Measurements from ENCODE around the gene NOTCH2. TPM values are rescaled to one million over a fixed set of nuclear protein-coding genes. Genes with fewer than 3 reads are reported as not detected.

NOTCH2 gene
- total and polyA plus RNA-seq, 4 donors = 8.7 to 55.3 (median 27.4) TPM

DNA sequence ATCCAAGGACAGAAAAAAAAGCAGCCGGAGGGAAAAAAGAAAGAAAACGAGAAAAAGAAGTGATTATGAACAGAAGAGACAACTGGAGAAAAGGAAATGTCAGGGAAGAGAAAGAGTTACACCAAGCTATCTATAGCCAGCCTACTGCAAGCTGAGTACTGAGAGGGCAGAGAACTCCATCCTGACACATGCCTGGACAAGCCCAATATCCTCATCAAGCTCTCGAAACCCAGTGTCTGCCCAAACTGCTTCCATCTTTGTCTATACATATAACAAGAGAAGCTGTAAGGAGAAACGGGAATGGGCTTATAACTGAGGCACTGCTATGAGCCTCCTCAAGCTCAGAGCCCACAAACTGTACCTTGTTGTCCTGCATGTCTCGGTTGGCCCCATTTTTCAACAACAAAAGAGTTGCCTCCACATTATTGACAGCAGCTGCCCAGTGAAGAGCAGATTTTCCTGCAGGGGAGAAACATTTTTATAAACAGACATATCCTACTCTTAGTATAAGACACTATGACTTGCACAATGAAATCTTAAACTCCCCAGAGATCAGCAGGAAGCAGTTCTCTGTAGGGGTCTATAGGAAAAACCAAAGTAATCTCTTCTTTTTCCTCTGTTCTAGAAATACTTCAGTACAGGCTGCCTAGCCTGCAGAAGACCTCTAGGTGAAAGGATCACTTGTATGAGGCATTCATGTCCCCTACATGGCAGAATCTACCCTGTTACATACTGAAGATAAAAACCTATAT, 152.0 kb downstream of the NOTCH2 start:
- Histone ChIP-seq H3K9ac (ENCODE audit: low read depth in 1 of 2, low read length in 2 of 2) (no peak overlapping the region), H3K27me3 (ENCODE audit: control insufficient read depth in 4 of 4, insufficient read depth in 4 of 4, low read length in 3 of 4) (no peaks in the 10 kb centered on the region), H3K36me3 (ENCODE audit: control insufficient read depth in 4 of 4, insufficient read depth in 3 of 4, low read depth in 1 of 4, low read length in 3 of 4) (peaks cover 11 to 92% (median 80%) of the 10 kb centered on the region in 4 donors), H3K4me1 (ENCODE audit: control insufficient read depth in 4 of 4, insufficient read depth in 4 of 4, low read length in 3 of 4) (no peaks in the 10 kb centered on the region), H3K9me3 (ENCODE audit: control insufficient read depth in 4 of 4, low read length in 3 of 4) (no peaks in the 10 kb centered on the region), H3K4me3 (ENCODE audit: low read depth in 1 of 3, low read length in 3 of 3) (no peak overlapping the region), H3K27ac (ENCODE audit: low read depth in 1 of 2, low read length in 2 of 2) (no peak overlapping the region)
- DNase-seq (ENCODE audit: low spot score) = no peak
- WGBS = 92% methylated on average over 5 of the region's 5 CpGs
- no peak for TF ChIP-seq HNF4G (IDR thresholded peaks at IDR 0.05)

GRCh38 chr1:119915517-119915916, 153.9 kb downstream of the NOTCH2 start:
- H3K4me3 ChIP-seq (ENCODE audit: low read depth in 1 of 3, low read length in 3 of 3) = no peak overlapping the region
- WGBS = 95% methylated on average over 6 of the region's 6 CpGs
- peaks cover 11 to 73% (median 61%) of the 10 kb centered on the region in 4 donors for H3K36me3 ChIP-seq (ENCODE audit: control insufficient read depth in 4 of 4, insufficient read depth in 3 of 4, low read depth in 1 of 4, low read length in 3 of 4)
- H3K27me3 ChIP-seq (ENCODE audit: control insufficient read depth in 4 of 4, insufficient read depth in 4 of 4, low read length in 3 of 4) = no peaks in the 10 kb centered on the region
- no peak overlapping the region for H3K9ac ChIP-seq (ENCODE audit: low read depth in 1 of 2, low read length in 2 of 2)
- H3K4me1 ChIP-seq (ENCODE audit: control insufficient read depth in 4 of 4, insufficient read depth in 4 of 4, low read length in 3 of 4) = no peaks in the 10 kb centered on the region
- TF ChIP-seq FOXA2 (IDR thresholded peaks at IDR 0.05) (no peak), HNF4G (IDR thresholded peaks at IDR 0.05) (no peak), GABPA (IDR thresholded peaks at IDR 0.05 in 1 of 2, conservative IDR thresholded peaks at IDR 0.05 in 1 of 2) (no peak), JUND (IDR thresholded peaks at IDR 0.05) (no peak), SP1 (IDR thresholded peaks at IDR 0.05) (no peak), YY1 (IDR thresholded peaks at IDR 0.05) (no peak), HNF4A (conservative IDR thresholded peaks at IDR 0.05) (no peak), FOXA1 (IDR thresholded peaks at IDR 0.05) (no peak), RXRA (IDR thresholded peaks at IDR 0.05) (no peak), EGR1 (IDR thresholded peaks at IDR 0.05; ENCODE audit: low read depth in 2 of 2) (no peak), NR2F2 (IDR thresholded peaks at IDR 0.05) (no peak), TAF1 (conservative IDR thresholded peaks at IDR 0.05) (no peak), MAX (IDR thresholded peaks at IDR 0.05) (no peak), RAD21 (IDR thresholded peaks at IDR 0.05) (no peak), ATF3 (IDR thresholded peaks at IDR 0.05) (no peak)
- TF ChIP-seq, protein P1, sequence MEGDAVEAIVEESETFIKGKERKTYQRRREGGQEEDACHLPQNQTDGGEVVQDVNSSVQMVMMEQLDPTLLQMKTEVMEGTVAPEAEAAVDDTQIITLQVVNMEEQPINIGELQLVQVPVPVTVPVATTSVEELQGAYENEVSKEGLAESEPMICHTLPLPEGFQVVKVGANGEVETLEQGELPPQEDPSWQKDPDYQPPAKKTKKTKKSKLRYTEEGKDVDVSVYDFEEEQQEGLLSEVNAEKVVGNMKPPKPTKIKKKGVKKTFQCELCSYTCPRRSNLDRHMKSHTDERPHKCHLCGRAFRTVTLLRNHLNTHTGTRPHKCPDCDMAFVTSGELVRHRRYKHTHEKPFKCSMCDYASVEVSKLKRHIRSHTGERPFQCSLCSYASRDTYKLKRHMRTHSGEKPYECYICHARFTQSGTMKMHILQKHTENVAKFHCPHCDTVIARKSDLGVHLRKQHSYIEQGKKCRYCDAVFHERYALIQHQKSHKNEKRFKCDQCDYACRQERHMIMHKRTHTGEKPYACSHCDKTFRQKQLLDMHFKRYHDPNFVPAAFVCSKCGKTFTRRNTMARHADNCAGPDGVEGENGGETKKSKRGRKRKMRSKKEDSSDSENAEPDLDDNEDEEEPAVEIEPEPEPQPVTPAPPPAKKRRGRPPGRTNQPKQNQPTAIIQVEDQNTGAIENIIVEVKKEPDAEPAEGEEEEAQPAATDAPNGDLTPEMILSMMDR (IDR thresholded peaks at IDR 0.05; ENCODE audit: low read depth, low read length, missing input control) = no peak
- TF ChIP-seq, protein P2, sequence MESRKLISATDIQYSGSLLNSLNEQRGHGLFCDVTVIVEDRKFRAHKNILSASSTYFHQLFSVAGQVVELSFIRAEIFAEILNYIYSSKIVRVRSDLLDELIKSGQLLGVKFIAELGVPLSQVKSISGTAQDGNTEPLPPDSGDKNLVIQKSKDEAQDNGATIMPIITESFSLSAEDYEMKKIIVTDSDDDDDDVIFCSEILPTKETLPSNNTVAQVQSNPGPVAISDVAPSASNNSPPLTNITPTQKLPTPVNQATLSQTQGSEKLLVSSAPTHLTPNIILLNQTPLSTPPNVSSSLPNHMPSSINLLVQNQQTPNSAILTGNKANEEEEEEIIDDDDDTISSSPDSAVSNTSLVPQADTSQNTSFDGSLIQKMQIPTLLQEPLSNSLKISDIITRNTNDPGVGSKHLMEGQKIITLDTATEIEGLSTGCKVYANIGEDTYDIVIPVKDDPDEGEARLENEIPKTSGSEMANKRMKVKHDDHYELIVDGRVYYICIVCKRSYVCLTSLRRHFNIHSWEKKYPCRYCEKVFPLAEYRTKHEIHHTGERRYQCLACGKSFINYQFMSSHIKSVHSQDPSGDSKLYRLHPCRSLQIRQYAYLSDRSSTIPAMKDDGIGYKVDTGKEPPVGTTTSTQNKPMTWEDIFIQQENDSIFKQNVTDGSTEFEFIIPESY (IDR thresholded peaks at IDR 0.05) = no peak
- TF ChIP-seq, protein P3, sequence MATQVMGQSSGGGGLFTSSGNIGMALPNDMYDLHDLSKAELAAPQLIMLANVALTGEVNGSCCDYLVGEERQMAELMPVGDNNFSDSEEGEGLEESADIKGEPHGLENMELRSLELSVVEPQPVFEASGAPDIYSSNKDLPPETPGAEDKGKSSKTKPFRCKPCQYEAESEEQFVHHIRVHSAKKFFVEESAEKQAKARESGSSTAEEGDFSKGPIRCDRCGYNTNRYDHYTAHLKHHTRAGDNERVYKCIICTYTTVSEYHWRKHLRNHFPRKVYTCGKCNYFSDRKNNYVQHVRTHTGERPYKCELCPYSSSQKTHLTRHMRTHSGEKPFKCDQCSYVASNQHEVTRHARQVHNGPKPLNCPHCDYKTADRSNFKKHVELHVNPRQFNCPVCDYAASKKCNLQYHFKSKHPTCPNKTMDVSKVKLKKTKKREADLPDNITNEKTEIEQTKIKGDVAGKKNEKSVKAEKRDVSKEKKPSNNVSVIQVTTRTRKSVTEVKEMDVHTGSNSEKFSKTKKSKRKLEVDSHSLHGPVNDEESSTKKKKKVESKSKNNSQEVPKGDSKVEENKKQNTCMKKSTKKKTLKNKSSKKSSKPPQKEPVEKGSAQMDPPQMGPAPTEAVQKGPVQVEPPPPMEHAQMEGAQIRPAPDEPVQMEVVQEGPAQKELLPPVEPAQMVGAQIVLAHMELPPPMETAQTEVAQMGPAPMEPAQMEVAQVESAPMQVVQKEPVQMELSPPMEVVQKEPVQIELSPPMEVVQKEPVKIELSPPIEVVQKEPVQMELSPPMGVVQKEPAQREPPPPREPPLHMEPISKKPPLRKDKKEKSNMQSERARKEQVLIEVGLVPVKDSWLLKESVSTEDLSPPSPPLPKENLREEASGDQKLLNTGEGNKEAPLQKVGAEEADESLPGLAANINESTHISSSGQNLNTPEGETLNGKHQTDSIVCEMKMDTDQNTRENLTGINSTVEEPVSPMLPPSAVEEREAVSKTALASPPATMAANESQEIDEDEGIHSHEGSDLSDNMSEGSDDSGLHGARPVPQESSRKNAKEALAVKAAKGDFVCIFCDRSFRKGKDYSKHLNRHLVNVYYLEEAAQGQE (IDR thresholded peaks at IDR 0.05) = no peak
- DNase-seq (ENCODE audit: low spot score) = no peak
- no peak overlapping the region for H3K27ac ChIP-seq (ENCODE audit: low read depth in 1 of 2, low read length in 2 of 2)
- H3K9me3 ChIP-seq (ENCODE audit: control insufficient read depth in 4 of 4, low read length in 3 of 4) = no peaks in the 10 kb centered on the region
